Measurements from ENCODE around the gene ST3GAL4.

Gene ST3GAL4

GRCh38 chr11:126319374-126319740, 36.1 kb upstream of the ST3GAL4 start:
- H3K4me3 ChIP-seq (ENCODE audit: low read depth, low read length), result no peak overlapping the region
- TF ChIP-seq CTCF (IDR thresholded peaks at IDR 0.05; ENCODE audit: borderline replicate concordance, insufficient read depth, low read depth, low read length), result no peak

GRCh38 chr11:126322996-126323395, 32.5 kb upstream of the ST3GAL4 start:
- no peak for TF ChIP-seq CTCF (IDR thresholded peaks at IDR 0.05; ENCODE audit: borderline replicate concordance, insufficient read depth, low read depth, low read length)
- no peak overlapping the region for H3K4me3 ChIP-seq (ENCODE audit: low read depth, low read length)

- no peak for TF ChIP-seq CTCF (IDR thresholded peaks at IDR 0.05; ENCODE audit: borderline replicate concordance, insufficient read depth, low read depth, low read length)
Observed at GRCh38 chr11:126327281-126328000, 28.0 kb upstream of the ST3GAL4 start.

GRCh38 chr11:126328001-126328390, 27.5 kb upstream of the ST3GAL4 start:
- no peak for TF ChIP-seq CTCF (IDR thresholded peaks at IDR 0.05; ENCODE audit: borderline replicate concordance, insufficient read depth, low read depth, low read length)
- no peak overlapping the region for H3K4me3 ChIP-seq (ENCODE audit: low read depth, low read length)

More at GRCh38 chr11:126327281-126328000, 28.0 kb upstream of the ST3GAL4 start:
- no peak overlapping the region for H3K4me3 ChIP-seq (ENCODE audit: low read depth, low read length)

- no peak for TF ChIP-seq CTCF (IDR thresholded peaks at IDR 0.05; ENCODE audit: borderline replicate concordance, insufficient read depth, low read depth, low read length)
- H3K4me3 ChIP-seq (ENCODE audit: low read depth, low read length), result no peak overlapping the region
Observed at GRCh38 chr11:126328444-126328843, 27.0 kb upstream of the ST3GAL4 start.

- no peak for TF ChIP-seq CTCF (IDR thresholded peaks at IDR 0.05; ENCODE audit: borderline replicate concordance, insufficient read depth, low read depth, low read length)
- no peak overlapping the region for H3K4me3 ChIP-seq (ENCODE audit: low read depth, low read length)
Observed at GRCh38 chr11:126328938-126329643, 26.4 kb upstream of the ST3GAL4 start.
